AG10803 (cell line): ENCODE results near the gene NANOS3.

Experiments
- DNase-seq: peaks from one replicate; pipeline ENCODE4 v3.0.0; 2010; ENCODE audit warnings: low read depth
- H3K4me3 ChIP-seq: 2 replicates; pipeline ENCODE4 v1.5.1; 2011; ENCODE audit warnings: mild to moderate bottlenecking, low read length, control low read depth
- CTCF ChIP-seq: conservative IDR thresholded peaks from 2 replicates; pipeline ENCODE4 v1.5.1; 2011; ENCODE audit warnings: mild to moderate bottlenecking, low read length, control low read depth, inconsistent platforms

NANOS3 gene

GRCh38 chr19:13929340-13929739 is 52.4 kb downstream of the NANOS3 start:
- DNase-seq, result no peak
- no peak overlapping the region for H3K4me3 ChIP-seq
- no peak for TF ChIP-seq CTCF

GRCh38 chr19:13929956-13930355 is 53.0 kb downstream of the NANOS3 start:
- H3K4me3 ChIP-seq, result no peak overlapping the region
- no peak for TF ChIP-seq CTCF
- DNase-seq, result no peak
